Activated CD4-positive, alpha-beta T cell treated with anti-CD3 and anti-CD28 coated beads, Interleukin-2, Interleukin-4, amounts not matched to agents 100 ng/mL and 50 ng/mL, durations not matched to agents 16 hours and 8 hours (primary cell): Measurements from ENCODE around the gene C19orf12.
"Not testable (repeated sequence)": the region's sequence is repeated elsewhere in the genome, so short reads cannot be mapped to it uniquely, and the experiment has no call there.

Experiments
- DNase-seq: peaks from one replicate; pipeline ENCODE4 v3.0.0-alpha.2; 2020; ENCODE audit warnings: low spot score

Gene C19orf12

GRCh38 chr19:29675650-29676186, 39.3 kb downstream of the C19orf12 start:
- DNase-seq = no peak

- no peak for DNase-seq
These were observed 39.9 kb downstream of the C19orf12 start for GRCh38 chr19:29675120-29675649.

- DNase-seq = no peak
These were observed 40.5 kb downstream of the C19orf12 start for GRCh38 chr19:29674374-29675119.

- DNase-seq = no peak
These were observed 41.4 kb downstream of the C19orf12 start for GRCh38 chr19:29673451-29674371.

- DNase-seq = peak; percentile 88
These were observed 42.1 kb downstream of the C19orf12 start for GRCh38 chr19:29672933-29673336.

GRCh38 chr19:29672319-29672932, 42.6 kb downstream of the C19orf12 start:
- no peak for DNase-seq

DNA sequence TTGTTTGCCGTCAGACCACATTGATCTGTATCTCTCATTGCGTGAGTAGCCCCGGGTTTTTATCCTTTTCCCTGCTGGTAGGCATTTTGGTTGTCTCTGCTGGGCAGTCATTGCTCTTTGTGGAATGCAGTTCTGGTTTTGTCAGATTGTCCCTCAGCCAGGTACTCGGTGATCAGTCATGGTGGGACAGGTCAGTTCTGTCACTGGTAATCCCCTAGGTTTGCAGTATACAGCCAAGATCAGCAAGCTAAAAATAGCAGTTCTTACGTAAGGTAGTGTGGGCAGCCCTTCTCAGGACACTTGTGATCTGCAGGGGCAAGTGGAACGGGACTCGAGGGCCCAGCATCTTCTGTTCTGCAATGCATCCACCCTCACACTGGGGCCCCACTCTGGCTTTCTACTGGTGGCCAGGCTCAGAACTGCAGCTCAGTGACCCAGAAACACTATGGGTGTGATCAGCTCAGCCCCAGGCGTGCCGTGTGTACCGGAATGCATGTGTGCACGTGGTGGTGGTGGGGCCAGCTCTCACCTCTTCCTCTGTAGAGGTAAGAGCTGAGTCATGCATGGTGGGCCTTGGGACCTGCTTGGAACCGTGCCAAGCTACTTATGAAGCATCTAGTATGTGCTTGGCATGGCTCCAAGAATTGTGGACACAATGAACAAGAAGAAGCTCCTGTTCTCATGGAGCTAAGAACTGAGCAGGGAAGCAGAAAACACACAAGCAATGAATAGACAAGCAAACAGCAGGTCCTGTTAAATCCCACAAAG, 43.5 kb downstream of the C19orf12 start:
- DNase-seq = peak; percentile 96

GRCh38 chr19:29671026-29671392, 44.1 kb downstream of the C19orf12 start:
- DNase-seq = not testable (repeated sequence)

GRCh38 chr19:29670255-29670654, 44.8 kb downstream of the C19orf12 start:
- no peak for DNase-seq

DNA sequence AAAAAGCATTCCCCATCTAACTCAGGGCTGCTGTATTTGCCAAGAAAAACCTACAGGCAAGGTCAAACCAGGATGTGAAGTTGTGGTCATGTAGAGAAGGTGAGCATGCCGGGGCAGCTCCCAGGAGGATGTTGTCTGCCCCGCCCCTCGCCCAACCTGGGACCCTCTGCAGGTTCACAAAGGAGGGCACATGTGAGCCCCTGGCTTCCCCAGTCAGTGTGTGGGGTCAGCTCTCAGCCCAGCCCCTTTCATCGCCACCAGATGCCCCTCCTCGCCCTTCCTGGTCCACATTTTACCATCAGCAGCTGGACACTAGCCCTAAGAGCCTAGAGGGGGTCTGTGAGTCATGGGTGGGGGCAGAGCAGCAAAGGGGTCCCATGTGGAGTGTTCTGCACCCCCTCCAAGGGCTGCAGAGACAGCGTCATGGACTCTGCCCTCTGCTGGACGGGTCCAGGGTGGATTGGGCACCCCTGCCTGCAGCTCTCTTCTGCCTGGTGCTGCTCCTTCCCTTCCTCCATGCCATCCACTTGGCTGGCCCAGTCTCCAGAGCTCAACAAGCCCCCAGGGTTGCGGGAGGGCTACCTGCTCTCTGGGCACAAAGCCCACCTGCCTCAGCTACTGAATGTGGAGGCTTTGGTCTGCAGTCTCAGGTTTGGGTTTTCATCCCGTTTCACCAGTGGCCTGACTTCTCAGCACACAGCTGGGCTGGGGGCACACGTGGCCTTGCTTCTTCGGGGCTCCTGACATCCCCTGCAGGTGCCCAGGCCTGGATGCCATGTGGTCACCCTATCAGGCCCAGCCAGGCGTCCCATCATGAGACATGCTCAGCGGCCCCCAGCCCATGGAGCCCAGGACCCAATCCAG, 46.1 kb downstream of the C19orf12 start:
- no peak for DNase-seq

- peak; percentile 63 for DNase-seq
These were observed 47.1 kb downstream of the C19orf12 start for GRCh38 chr19:29667901-29668341.

- DNase-seq = no peak
These were observed 47.7 kb downstream of the C19orf12 start for GRCh38 chr19:29667387-29667783.

DNA sequence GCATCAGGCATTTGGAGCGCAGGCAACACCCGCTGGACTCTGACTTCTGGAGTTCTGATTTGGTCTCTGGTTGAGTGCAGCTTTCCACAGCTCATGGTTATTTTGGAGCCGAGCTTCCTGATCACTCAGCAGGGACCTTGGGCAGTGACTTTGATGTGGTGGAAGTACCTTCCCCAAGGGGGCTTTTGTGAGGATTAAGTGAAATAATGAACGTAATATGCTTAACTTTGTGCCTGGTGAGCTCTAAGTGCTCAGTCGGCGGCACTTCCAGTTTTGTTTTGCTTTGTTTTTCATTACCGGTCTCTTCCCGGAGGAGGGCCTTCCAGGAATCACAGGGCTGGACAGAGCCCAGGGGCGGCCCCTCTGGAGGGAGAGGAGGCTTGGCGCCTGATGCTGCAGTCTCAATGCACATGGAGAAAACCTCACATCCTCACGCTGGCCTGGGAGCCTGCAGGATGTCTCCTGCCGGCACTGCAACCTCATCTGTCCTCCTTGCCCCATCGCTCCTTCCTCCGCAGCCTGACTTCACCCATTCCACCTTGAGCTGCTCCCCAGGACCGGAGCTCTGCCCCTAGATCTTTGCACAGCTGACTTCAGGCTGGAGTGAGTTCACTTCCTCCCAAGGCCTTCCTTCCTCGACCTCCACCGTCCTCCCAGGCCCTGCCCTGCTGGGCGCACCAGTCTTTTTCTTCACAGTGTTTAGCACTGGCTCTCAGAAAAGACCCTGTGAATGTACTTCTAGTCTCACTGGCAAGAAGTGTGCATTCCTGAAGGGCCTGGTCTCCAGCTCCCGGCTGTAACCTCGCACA, 48.3 kb downstream of the C19orf12 start:
- peak; percentile 47 for DNase-seq

GRCh38 chr19:29665826-29666577, 49.1 kb downstream of the C19orf12 start:
- no peak for DNase-seq

GRCh38 chr19:29665215-29665825, 49.7 kb downstream of the C19orf12 start, which contains the start of gene PLEKHF1:
Gene PLEKHF1 (plus strand): TSS chr19:29665461. CDS start chr19:29673840, 8,379 bp downstream.
- DNase-seq = peak; percentile 89

- DNase-seq = no peak
These were observed 50.3 kb downstream of the C19orf12 start for GRCh38 chr19:29664753-29665214.

GRCh38 chr19:29663861-29664752, 51.0 kb downstream of the C19orf12 start:
- no peak for DNase-seq
